ENCODE results near the gene ERVV-1. TPM values are rescaled to one million over a fixed set of nuclear protein-coding genes. Genes with fewer than 3 reads are reported as not detected.

Gene ERVV-1
- polyA plus RNA-seq, 1 of the 3 experiments (the other 2 are of a cell fraction), result not detected

GRCh38 chr19:52967772-52968171, 45.9 kb upstream of the ERVV-1 start:
- Histone ChIP-seq H3K4me3 (ENCODE audit: low read depth in 2 of 2, low read length in 1 of 2) (no peak overlapping the region), H4K20me1 (ENCODE audit: insufficient read depth) (no peaks in the 10 kb centered on the region), H3K4me1 (ENCODE audit: control insufficient read depth in 1 of 2, insufficient read depth in 2 of 2, low read depth in 1 of 2, low read length in 1 of 2) (peaks cover 0 to 5% of the 10 kb centered on the region in 2 experiments; a peak in 2 of 4 replicates), H3K36me3 (replicated peaks in 1 of 2; ENCODE audit: control insufficient read depth in 1 of 2, insufficient read depth in 2 of 2, low read length in 1 of 2) (no peaks in the 10 kb centered on the region), H3K79me2 (ENCODE audit: insufficient read depth) (no peaks in the 10 kb centered on the region), H3K9ac (no peak overlapping the region), H3K9me2 (no peaks in the 10 kb centered on the region), H3F3A (replicated peaks; ENCODE audit: insufficient read depth) (no peaks in the 10 kb centered on the region), H3K4me2 (no peak overlapping the region), H3K27me3 (ENCODE audit: insufficient read depth) (no peaks in the 10 kb centered on the region), H2AFZ (ENCODE audit: low read depth) (no peak overlapping the region), H3K9me3 (no peaks in the 10 kb centered on the region), H3K27ac (ENCODE audit: low read depth in 2 of 2, low read length in 1 of 2) (no peak overlapping the region)
- ChIA-PET POLR2A (no interaction called here), CTCF (no interaction called here)
- DNase-seq, result no peak
- no peak for TF ChIP-seq NFIC (IDR thresholded peaks at IDR 0.05; ENCODE audit: borderline replicate concordance)
- TF ChIP-seq ZBTB33 (IDR thresholded peaks at IDR 0.05; ENCODE audit: borderline replicate concordance, low read depth), result no peak
- no peak for TF ChIP-seq RAD21 (IDR thresholded peaks at IDR 0.05; ENCODE audit: low read length)
- TF ChIP-seq SIN3A (IDR thresholded peaks at IDR 0.05; ENCODE audit: borderline replicate concordance, low read depth, low read length), result no peak
- TF ChIP-seq MEF2A (IDR thresholded peaks at IDR 0.05; ENCODE audit: borderline replicate concordance, low read depth), result no peak
- TF ChIP-seq MAX (IDR thresholded peaks at IDR 0.05; ENCODE audit: low read depth), result no peak
- no peak for TF ChIP-seq TEAD4 (IDR thresholded peaks at IDR 0.05; ENCODE audit: borderline replicate concordance, insufficient read depth)
- TF ChIP-seq SMC3 (IDR thresholded peaks at IDR 0.05; ENCODE audit: low read depth, low read length), result no peak
- 36% methylated on average over 2 of the region's 2 CpGs for WGBS (ENCODE audit: low lambda C conversion rate)

GRCh38 chr19:52981329-52981728, 32.4 kb upstream of the ERVV-1 start:
- Histone ChIP-seq H3K4me2 (no peak overlapping the region), H3K79me2 (ENCODE audit: insufficient read depth) (no peaks in the 10 kb centered on the region), H3K9me3 (no peaks in the 10 kb centered on the region), H3K9me2 (no peaks in the 10 kb centered on the region), H3K4me3 (ENCODE audit: low read depth in 2 of 2, low read length in 1 of 2) (no peak overlapping the region), H3K27me3 (ENCODE audit: insufficient read depth) (no peaks in the 10 kb centered on the region), H3K27ac (ENCODE audit: low read depth in 2 of 2, low read length in 1 of 2) (no peak overlapping the region), H3K4me1 (ENCODE audit: control insufficient read depth in 1 of 2, insufficient read depth in 2 of 2, low read depth in 1 of 2, low read length in 1 of 2) (no peaks in the 10 kb centered on the region), H2AFZ (ENCODE audit: low read depth) (no peak overlapping the region), H3K9ac (no peak overlapping the region), H3K36me3 (replicated peaks in 1 of 2; ENCODE audit: control insufficient read depth in 1 of 2, insufficient read depth in 2 of 2, low read length in 1 of 2) (no peaks in the 10 kb centered on the region), H3F3A (replicated peaks; ENCODE audit: insufficient read depth) (no peaks in the 10 kb centered on the region), H4K20me1 (ENCODE audit: insufficient read depth) (no peaks in the 10 kb centered on the region)
- WGBS (ENCODE audit: low lambda C conversion rate), result 16% methylated on average over 4 of the region's 4 CpGs
- ChIA-PET CTCF (interaction anchor here (2.3 kb wide), 1 partner anchor 12 kb away, joined by 7 read pairs; no protein-coding TSS in a partner anchor), POLR2A (no interaction called here)
- DNase-seq, result no peak
- TF ChIP-seq YY1 (IDR thresholded peaks at IDR 0.05; ENCODE audit: low read depth), result no peak
- TF ChIP-seq NFIC (IDR thresholded peaks at IDR 0.05; ENCODE audit: borderline replicate concordance), result no peak
- no peak for TF ChIP-seq TAF1 (IDR thresholded peaks at IDR 0.05; ENCODE audit: borderline replicate concordance, low read depth, low read length)
- TF ChIP-seq SMC3 (IDR thresholded peaks at IDR 0.05; ENCODE audit: low read depth, low read length), result no peak
- no peak for TF ChIP-seq RAD21 (IDR thresholded peaks at IDR 0.05; ENCODE audit: low read length)
- no peak for TF ChIP-seq MAX (IDR thresholded peaks at IDR 0.05; ENCODE audit: low read depth)
- TF ChIP-seq REST (IDR thresholded peaks at IDR 0.05; ENCODE audit: low read depth, low read length), result no peak
- TF ChIP-seq RCOR1 (IDR thresholded peaks at IDR 0.05; ENCODE audit: low read length), result no peak
- TF ChIP-seq EP300 (IDR thresholded peaks at IDR 0.05; ENCODE audit: borderline replicate concordance in 1 of 2, low read depth in 1 of 2, low read length in 1 of 2), result no peak
- no peak for TF ChIP-seq MXI1 (IDR thresholded peaks at IDR 0.05; ENCODE audit: low read depth, low read length)
- TF ChIP-seq ZBTB33 (IDR thresholded peaks at IDR 0.05; ENCODE audit: borderline replicate concordance, low read depth), result no peak
- no peak for TF ChIP-seq TEAD4 (IDR thresholded peaks at IDR 0.05; ENCODE audit: borderline replicate concordance, insufficient read depth)
- TF ChIP-seq PBX3 (IDR thresholded peaks at IDR 0.05), result no peak
- TF ChIP-seq FOXJ3 (CRISPR knock-in tag; IDR thresholded peaks at IDR 0.05), result no peak

All from SK-N-SH (cell line).